DOHH2 (cell line): Measurements from ENCODE around the gene PARP15.

Experiments used
- H3F3A ChIP-seq: fragments of 200-600 bp; sonication (generic), shearing (Covaris generic); 2 replicates; pipeline ENCODE4 v1.6.0; 2016; ENCODE audit warnings: antibody characterized with exemption, mild to moderate bottlenecking; ENCODE audit not compliant: control insufficient read depth, insufficient read depth
- H3K27ac ChIP-seq: fragments of 200-600 bp; sonication (generic); 2 replicates; pipeline ENCODE4 v1.5.1; 2014; ENCODE audit warnings: low read depth, mild to moderate bottlenecking, low read length, moderate library complexity
- H3K27me3 ChIP-seq: fragments of 200-600 bp; sonication (generic); 2 replicates; pipeline ENCODE4 v1.6.1; 2014; ENCODE audit warnings: mild to moderate bottlenecking, low read length, mixed read lengths; ENCODE audit not compliant: control insufficient read depth
- H3K36me3 ChIP-seq: fragments of 200-600 bp; sonication (generic); 2 replicates; pipeline ENCODE4 v1.6.1; 2014; ENCODE audit warnings: mild to moderate bottlenecking, low read length, moderate library complexity, mixed read lengths; ENCODE audit not compliant: control insufficient read depth
- H3K4me1 ChIP-seq: fragments of 200-600 bp; sonication (generic); 2 replicates; pipeline ENCODE4 v1.6.1; 2014; ENCODE audit warnings: mild to moderate bottlenecking, low read length, mixed read lengths; ENCODE audit not compliant: control insufficient read depth
- H3K4me2 ChIP-seq: fragments of 200-600 bp; sonication (generic); 2 replicates; pipeline ENCODE4 v1.6.0; 2014; ENCODE audit warnings: mild to moderate bottlenecking, low read length, moderate library complexity
- H3K4me3 ChIP-seq: fragments of 200-600 bp; sonication (generic); 2 replicates; pipeline ENCODE4 v1.5.1; 2014; ENCODE audit warnings: mild to moderate bottlenecking, low read length, mixed read lengths
- H3K79me2 ChIP-seq: fragments of 200-600 bp; sonication (generic); 2 replicates; pipeline ENCODE4 v1.6.1; 2014; ENCODE audit warnings: mild to moderate bottlenecking, low read length, mixed read lengths; ENCODE audit not compliant: control insufficient read depth
- H3K9me2 ChIP-seq: fragments of 200-600 bp; sonication (generic); replicated peaks from 2 replicates; pipeline ENCODE4 v1.6.1; 2014; ENCODE audit warnings: mild to moderate bottlenecking, low read length, mixed read lengths; ENCODE audit not compliant: control insufficient read depth
- H3K9me3 ChIP-seq: fragments of 200-600 bp; sonication (generic); 2 replicates; pipeline ENCODE4 v1.6.1; 2014; ENCODE audit warnings: antibody characterized with exemption, low read length, mixed read lengths; ENCODE audit not compliant: control insufficient read depth, insufficient read depth
- H4K20me1 ChIP-seq: fragments of 200-600 bp; sonication (generic); 2 replicates; pipeline ENCODE4 v1.6.0; 2014; ENCODE audit warnings: low read depth, mild to moderate bottlenecking, antibody characterized with exemption, low read length, moderate library complexity; ENCODE audit not compliant: control insufficient read depth, insufficient read depth
- EZH2phosphoT487 ChIP-seq: fragments of 200-600 bp; sonication (generic); IDR thresholded peaks from 2 replicates; pipeline ENCODE4 v1.6.1; 2017; ENCODE audit warnings: borderline replicate concordance, mild to moderate bottlenecking, antibody characterized with exemption, low read length, moderate library complexity, mixed read lengths
- TF ChIP-seq, protein P1 (sequence below): fragments of 200-600 bp; sonication (generic); IDR thresholded peaks from one replicate; pipeline ENCODE4 v1.5.1; 2014; ENCODE audit warnings: antibody characterized with exemption, mild to moderate bottlenecking, low read depth, low read length; ENCODE audit not compliant: poor library complexity, severe bottlenecking

PARP15 gene

DNA sequence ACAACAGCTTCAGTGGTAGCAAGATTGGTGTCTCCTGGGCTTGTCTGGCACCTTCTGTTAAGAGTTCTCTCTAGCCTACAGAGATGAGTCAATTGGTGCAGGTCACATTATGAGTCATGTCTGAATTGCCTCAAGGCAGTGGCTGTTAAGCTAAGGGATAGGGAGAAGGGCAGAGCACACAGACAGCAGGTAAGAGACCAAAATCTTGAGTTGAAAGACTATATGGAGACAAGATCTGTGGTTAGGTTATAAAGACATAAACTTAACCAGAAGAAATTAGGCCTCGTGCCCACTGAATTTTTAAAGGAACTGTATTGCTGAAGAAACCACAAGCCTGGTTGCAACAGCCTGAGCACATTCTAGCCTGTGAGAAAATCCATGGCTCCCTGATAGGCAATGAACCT is 43.5 kb upstream of the PARP15 start:
- Histone ChIP-seq H3K9me3 (no peaks in the 10 kb centered on the region), H3K4me2 (no peak overlapping the region), H3K36me3 (no peaks in the 10 kb centered on the region), H3K4me3 (no peak overlapping the region), H3K4me1 (no peaks in the 10 kb centered on the region), H3F3A (no peaks in the 10 kb centered on the region), H3K9me2 (no peaks in the 10 kb centered on the region), H3K27me3 (0 out of 2 replicates have a peak, but pooled peaks cover 3% of the 10 kb centered on the region), H3K79me2 (no peaks in the 10 kb centered on the region), H3K27ac (no peak overlapping the region), H4K20me1 (no peaks in the 10 kb centered on the region)
- TF ChIP-seq, protein P1, sequence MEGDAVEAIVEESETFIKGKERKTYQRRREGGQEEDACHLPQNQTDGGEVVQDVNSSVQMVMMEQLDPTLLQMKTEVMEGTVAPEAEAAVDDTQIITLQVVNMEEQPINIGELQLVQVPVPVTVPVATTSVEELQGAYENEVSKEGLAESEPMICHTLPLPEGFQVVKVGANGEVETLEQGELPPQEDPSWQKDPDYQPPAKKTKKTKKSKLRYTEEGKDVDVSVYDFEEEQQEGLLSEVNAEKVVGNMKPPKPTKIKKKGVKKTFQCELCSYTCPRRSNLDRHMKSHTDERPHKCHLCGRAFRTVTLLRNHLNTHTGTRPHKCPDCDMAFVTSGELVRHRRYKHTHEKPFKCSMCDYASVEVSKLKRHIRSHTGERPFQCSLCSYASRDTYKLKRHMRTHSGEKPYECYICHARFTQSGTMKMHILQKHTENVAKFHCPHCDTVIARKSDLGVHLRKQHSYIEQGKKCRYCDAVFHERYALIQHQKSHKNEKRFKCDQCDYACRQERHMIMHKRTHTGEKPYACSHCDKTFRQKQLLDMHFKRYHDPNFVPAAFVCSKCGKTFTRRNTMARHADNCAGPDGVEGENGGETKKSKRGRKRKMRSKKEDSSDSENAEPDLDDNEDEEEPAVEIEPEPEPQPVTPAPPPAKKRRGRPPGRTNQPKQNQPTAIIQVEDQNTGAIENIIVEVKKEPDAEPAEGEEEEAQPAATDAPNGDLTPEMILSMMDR, result no peak
- no peak for TF ChIP-seq EZH2phosphoT487

GRCh38 chr3:122535964-122536631 is 41.4 kb upstream of the PARP15 start:
- H3K27me3 ChIP-seq, result 0 out of 2 replicates have a peak, but pooled peaks cover 3% of the 10 kb centered on the region
- no peak overlapping the region for H3K4me2 ChIP-seq
- H3K4me3 ChIP-seq, result no peak overlapping the region
- H3K27ac ChIP-seq, result no peak overlapping the region
- TF ChIP-seq, protein P1, result no peak
- no peak for TF ChIP-seq EZH2phosphoT487
- H3K4me1 ChIP-seq, result no peaks in the 10 kb centered on the region
- no peaks in the 10 kb centered on the region for H3K9me3 ChIP-seq
- H3K9me2 ChIP-seq, result no peaks in the 10 kb centered on the region
- no peaks in the 10 kb centered on the region for H3F3A ChIP-seq
- no peaks in the 10 kb centered on the region for H3K79me2 ChIP-seq
- no peaks in the 10 kb centered on the region for H4K20me1 ChIP-seq
- no peaks in the 10 kb centered on the region for H3K36me3 ChIP-seq

- TF ChIP-seq, protein P1, result no peak
- no peak for TF ChIP-seq EZH2phosphoT487
- Histone ChIP-seq H3K4me2 (no peak overlapping the region), H3K9me2 (no peaks in the 10 kb centered on the region), H3K36me3 (no peaks in the 10 kb centered on the region), H3K27ac (no peak overlapping the region), H3K27me3 (0 out of 2 replicates have a peak, but pooled peaks cover 3% of the 10 kb centered on the region), H3F3A (no peaks in the 10 kb centered on the region), H3K9me3 (no peaks in the 10 kb centered on the region), H3K4me3 (no peak overlapping the region), H3K79me2 (no peaks in the 10 kb centered on the region), H4K20me1 (no peaks in the 10 kb centered on the region), H3K4me1 (no peaks in the 10 kb centered on the region)
Observed at GRCh38 chr3:122536632-122537001, 40.8 kb upstream of the PARP15 start.
